Hypothalamus (tissue), 51 donors: Measurements from ENCODE around the gene IGSF9.

Source experiments
- DNase-seq, 51 donors: peaks; one replicate each; lab custom pipeline; 2025; lab: John Stamatoyannopoulos, UW

IGSF9 gene

DNA sequence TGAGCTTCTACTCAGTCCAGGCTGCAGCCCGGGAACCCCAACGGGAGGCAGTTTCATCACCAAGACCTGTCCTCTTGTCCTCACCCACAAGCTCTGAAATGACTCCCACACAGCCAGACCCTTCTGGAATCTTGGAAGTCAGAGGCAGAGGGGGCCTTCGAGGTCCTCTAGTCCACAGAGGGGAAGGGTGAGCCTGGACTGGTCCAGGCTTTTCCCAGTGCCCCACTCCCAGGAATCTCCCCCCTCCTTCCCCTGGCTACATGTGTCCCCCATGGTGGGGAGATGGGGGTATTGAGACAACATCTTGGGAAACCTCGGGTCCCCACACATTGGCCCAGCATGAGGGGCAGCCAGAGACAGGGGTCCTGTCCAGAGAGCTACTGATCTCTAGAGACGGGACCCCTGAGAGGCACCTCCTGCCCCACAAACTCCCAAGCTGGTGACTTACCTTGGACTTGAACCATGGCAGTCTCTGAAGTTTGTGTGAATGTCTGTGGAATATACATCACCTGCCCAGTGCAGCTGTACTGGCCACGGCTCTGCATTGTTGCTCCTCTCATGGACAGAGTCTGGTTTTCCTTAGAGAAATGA is 28.0 kb upstream of the IGSF9 start:
- no peak for DNase-seq

DNA sequence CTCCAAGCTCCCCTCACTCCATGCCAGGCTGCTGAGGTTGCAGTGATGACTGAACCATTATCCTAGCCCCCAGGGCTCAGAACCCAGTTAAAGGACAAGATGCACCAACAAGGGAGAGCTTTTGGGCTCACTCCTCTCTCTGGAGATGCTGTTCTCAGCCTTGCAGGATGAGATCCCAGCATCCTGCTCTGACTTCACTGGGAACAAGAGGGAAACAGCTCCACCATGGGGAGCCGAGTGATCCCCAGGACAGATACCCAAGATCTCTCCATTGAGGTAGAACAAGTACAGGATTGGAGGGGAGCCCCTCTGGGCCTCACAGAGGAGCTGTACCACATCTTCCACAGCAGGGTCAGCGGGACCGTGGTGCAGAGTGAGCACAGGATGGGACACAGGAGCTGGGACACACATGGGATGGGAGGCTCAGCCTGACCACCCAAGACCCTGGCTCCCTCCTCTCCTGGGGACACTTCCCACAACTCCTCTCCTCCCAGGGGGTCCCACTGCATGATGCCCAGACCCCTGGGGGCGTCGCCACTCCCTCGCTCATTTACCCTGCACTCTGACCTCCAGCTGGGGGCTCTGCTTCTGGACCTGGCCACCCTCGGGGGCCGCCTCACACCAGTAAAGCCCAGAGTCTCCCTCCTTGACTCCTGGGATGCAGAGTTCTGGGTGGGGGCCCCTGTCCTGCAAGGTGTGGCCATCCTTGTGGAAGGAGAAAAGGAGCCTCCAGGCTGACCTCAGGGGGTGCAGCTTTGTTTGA is 27.2 kb upstream of the IGSF9 start:
- no peak for DNase-seq

DNA sequence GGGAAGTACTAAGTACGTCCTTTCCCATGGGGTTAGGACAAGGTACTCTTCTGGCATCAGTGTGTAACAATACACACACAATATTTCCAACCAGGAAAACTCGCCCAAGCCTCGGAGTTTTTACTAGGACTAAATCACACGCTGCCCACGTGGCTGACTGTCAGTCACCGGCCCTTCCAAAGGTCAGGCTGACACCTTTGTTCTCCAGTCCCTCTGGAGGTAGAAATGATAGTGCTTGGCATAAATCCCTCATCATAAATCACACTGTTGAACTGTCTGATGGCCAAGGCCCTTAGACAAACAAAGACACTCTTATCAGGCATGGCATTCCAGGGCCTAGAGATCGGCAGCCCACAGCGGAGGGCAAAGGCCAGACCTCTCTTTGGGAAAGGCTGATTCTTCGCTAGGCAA is 25.5 kb upstream of the IGSF9 start:
- DNase-seq: no peak

DNA sequence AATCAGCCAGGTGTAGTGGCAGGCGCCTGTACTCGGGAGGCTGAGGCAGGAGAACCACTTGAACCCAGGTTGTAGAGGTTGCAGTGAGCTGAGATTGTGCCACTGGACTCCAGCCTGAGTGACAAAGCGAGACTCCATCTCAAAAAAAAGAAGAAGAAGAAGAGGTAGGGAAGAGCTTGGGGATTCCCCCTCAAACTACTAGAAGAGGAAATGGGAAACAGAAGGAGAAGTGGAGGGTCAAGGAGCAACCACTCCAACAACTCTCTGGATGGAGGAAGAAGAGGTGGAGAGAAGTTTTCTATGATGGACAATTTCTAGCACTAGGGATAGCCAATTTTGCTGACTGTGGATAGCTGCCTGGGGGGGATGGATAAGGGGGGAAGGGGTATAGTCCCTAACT is 23.5 kb upstream of the IGSF9 start:
- DNase-seq: no peak

GRCh38 chr1:159965263-159965662 is 19.9 kb upstream of the IGSF9 start:
- no peak for DNase-seq

DNA sequence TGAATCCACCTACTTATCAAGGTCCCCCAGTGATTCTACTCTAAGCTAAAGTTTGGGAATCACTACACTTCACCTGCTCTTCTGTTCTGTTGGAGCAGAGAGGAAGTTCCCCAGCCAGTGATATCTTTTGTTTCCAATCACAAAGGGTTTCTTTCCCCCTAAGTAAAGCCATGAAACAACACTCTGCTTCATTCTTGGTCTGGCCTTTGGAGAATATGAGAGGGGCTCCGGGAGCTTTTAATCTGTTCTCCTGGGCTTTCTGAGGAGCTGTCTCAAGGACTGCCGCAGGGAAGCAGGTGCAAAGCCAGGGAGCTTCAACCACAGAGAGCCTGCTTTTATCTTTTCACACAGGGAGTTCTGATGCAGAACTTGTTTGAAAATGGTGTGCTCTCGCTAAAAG is 18.7 kb upstream of the IGSF9 start:
- no peak for DNase-seq

DNA sequence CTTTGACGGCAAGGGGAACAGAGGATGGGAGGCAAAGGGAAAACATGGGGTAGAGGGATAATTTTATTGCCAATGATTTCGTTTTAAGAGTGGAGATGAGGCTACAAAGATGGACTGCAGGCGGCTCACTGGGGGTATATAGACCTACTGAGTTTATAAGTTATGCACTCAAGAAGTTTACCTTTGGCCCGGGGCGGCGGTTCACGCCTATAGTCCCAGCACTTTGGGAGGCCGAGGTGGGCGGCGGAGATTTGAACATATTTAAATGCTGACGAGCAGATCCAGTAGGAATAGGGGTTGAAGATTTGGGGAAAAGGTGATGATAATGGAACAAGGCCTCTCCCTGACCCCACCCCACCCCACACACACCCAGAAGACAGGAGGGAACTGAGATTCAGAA is 16.8 kb upstream of the IGSF9 start:
- no peak for DNase-seq

- DNase-seq: no peak
These were observed 16.2 kb upstream of the IGSF9 start for GRCh38 chr1:159961636-159962035.

- DNase-seq: no peak
These were observed 15.4 kb upstream of the IGSF9 start for GRCh38 chr1:159960721-159961381.

DNA sequence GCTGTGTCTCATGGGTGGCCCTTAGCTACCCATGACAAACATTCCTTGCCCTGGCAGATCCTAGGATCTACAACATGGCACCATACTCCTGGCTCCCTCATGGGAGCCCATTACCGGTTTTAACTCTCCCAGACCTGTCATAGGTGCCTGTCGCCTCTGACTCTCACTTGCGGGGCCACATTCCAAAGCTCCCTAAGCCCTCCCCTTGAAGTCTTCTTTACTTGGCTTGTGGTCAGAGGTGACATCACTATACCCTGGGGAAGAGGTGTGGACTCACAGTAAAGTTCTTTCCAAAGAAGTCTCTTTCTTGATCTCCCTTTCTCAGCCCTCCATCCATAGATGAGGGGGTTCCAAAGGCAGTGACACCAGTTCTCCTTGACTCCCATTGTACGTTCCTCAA is 14.0 kb upstream of the IGSF9 start:
- no peak for DNase-seq

GRCh38 chr1:159958719-159959380 is 13.4 kb upstream of the IGSF9 start:
- no peak for DNase-seq

DNA sequence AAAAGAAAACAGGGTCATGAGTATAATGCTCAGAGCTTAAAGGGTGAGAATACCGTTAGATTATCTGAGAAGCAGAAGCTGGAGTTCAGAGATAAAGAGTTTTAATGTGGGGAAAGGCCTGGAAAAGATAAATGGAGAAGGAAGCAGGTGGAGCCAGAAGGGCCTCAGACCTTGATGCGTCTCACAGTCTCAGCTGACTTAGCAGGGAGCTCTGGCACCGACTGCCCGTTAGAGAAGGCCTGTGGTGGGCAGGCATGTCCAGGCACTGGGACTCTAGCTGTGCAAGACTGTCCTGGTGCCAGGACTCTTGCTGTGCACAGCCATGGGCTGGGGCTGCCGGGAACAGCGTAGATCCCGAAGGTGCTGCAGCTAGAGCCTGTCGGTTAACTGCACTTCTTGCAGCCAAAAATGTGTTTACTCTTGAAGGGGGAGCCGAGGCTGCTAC is 12.4 kb upstream of the IGSF9 start:
- no peak for DNase-seq

GRCh38 chr1:159955456-159955855 is 10.0 kb upstream of the IGSF9 start:
- DNase-seq: no peak

DNA sequence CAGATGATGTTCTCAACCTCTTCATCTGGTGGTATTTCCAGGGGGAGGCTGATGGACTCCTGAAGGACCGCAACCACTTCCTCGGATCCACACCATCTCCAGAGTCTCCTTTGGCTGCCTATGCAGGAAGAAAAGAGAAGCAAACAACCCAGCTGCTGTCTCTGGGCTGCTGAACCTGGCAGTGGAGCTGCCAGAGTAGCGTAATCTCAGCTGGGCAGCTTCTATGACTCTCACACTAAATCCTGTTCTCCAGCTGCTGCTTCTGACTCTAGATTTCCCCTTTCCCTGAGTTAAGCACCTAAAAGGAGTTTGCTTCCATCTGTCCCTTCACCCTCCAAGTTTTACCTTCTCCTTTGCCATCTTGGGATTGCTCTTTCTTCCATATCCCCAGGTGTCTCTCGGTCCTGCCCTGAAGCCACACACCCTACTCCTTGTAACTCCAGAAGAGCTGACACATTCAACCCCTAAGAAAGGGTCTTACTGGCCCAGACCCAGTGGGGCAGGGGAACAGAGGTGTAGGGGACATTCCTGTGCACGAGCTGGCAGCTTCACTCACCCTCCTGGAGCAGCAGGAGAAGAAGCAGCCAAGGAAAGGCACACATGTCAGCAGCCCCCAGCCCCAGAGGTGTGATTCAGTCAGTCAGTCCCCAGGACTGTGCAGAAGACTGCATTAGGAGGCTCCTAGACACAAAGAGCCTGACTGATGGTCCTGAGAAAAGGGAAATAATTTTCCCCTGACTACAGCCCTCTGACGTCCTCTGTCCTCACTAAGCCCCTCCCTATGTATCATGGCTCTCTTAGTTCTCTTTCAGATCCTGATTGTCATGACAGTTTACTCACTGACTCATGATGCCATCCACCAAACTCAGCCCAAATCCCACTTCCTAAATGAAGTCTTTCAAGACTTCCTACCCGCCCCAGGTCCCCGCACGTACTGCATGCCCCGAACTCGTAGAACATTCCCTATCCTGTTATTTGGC is 8.4 kb upstream of the IGSF9 start, which contains the start of gene SLAMF9:
TSS of gene SLAMF9 (minus strand) at position 702 of the 980 bp plus-strand sequence. CDS start at position 602, 100 bp downstream.
- no peak for DNase-seq

GRCh38 chr1:159952932-159953331 is 7.5 kb upstream of the IGSF9 start:
- DNase-seq: no peak

- DNase-seq: no peak
These were observed 6.1 kb upstream of the IGSF9 start for GRCh38 chr1:159951551-159951950.

- DNase-seq: no peak
These were observed 5.6 kb upstream of the IGSF9 start for GRCh38 chr1:159951016-159951415.

- DNase-seq: no peak
These were observed 4.6 kb upstream of the IGSF9 start for GRCh38 chr1:159949981-159950381.

DNA sequence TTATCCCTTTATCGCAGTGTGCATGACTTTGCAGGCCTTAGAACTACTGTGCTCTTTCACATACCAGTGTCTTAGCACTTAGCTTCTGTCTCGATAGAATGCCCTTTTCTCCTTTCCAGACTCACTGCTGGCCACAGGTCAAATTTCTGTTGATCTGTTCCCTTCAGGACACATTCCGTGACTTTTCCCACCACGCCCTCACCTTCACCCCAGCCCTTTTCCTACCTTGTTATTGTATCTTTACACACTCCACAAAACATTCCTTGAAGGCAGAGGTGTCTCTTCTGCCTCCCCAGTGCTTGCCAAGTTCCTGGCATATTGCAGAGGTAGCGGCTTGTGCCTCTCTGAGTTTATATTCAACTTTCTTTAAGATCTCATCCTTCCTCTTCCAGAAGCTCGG is 3.7 kb upstream of the IGSF9 start:
- no peak for DNase-seq

DNA sequence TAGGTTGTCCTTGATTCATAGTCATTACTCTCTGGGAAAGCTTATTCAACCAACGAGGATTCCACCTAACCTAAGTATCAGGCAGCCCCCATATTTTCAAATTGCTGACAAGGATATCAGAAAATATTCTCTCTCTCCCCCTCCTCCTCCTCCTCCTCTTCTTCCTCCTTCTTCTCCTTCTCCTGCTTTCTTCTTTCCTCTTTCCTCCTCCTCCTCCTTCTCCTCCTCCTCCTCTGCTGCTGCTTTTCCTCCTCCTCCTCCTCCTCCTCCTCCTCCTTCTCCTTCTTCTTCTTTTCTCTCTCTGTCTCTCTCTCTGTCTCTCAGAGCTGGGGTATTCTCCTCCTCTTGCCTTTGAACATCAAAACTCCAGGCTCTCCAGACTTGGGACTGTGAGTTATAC is 2.5 kb upstream of the IGSF9 start:
- no peak for DNase-seq
